ENCODE data around the gene QTRT2.

QTRT2 gene

GRCh38 chr3:114034787-114035545 is 21.6 kb upstream of the QTRT2 start:
- Histone ChIP-seq H3K27me3 (ENCODE audit: control insufficient read depth, insufficient read depth, low read length) (no peaks in the 10 kb centered on the region), H3K9me3 (ENCODE audit: control insufficient read depth, insufficient read depth, low read depth, low read length) (no peaks in the 10 kb centered on the region), H3K36me3 (ENCODE audit: control insufficient read depth, insufficient read depth, low read length) (no peaks in the 10 kb centered on the region), H3K4me1 (ENCODE audit: control insufficient read depth, insufficient read depth, low read length) (peaks cover 4% of the 10 kb centered on the region; the same call in 1 of the 2 replicates), H3K27ac (ENCODE audit: low read depth, low read length) (no peak overlapping the region), H3K4me3 (ENCODE audit: low read depth, low read length) (no peak overlapping the region), H3K9ac (ENCODE audit: low read length) (no peak overlapping the region)

GRCh38 chr3:114035896-114036295 is 20.6 kb upstream of the QTRT2 start:
- H3K9me3 ChIP-seq (ENCODE audit: control insufficient read depth, insufficient read depth, low read depth, low read length): no peaks in the 10 kb centered on the region
- no peak overlapping the region for H3K27ac ChIP-seq (ENCODE audit: low read depth, low read length)
- H3K4me3 ChIP-seq (ENCODE audit: low read depth, low read length): no peak overlapping the region
- no peak overlapping the region for H3K9ac ChIP-seq (ENCODE audit: low read length)
- H3K36me3 ChIP-seq (ENCODE audit: control insufficient read depth, insufficient read depth, low read length): no peaks in the 10 kb centered on the region
- peaks cover 4% of the 10 kb centered on the region; the same call in 1 of the 2 replicates for H3K4me1 ChIP-seq (ENCODE audit: control insufficient read depth, insufficient read depth, low read length)
- no peaks in the 10 kb centered on the region for H3K27me3 ChIP-seq (ENCODE audit: control insufficient read depth, insufficient read depth, low read length)

GRCh38 chr3:114043205-114043604 is 13.3 kb upstream of the QTRT2 start:
- Histone ChIP-seq H3K4me1 (ENCODE audit: control insufficient read depth, insufficient read depth, low read length) (no peaks in the 10 kb centered on the region), H3K9me3 (ENCODE audit: control insufficient read depth, insufficient read depth, low read depth, low read length) (no peaks in the 10 kb centered on the region), H3K27me3 (ENCODE audit: control insufficient read depth, insufficient read depth, low read length) (no peaks in the 10 kb centered on the region), H3K27ac (ENCODE audit: low read depth, low read length) (no peak overlapping the region), H3K9ac (ENCODE audit: low read length) (no peak overlapping the region), H3K4me3 (ENCODE audit: low read depth, low read length) (no peak overlapping the region), H3K36me3 (ENCODE audit: control insufficient read depth, insufficient read depth, low read length) (no peaks in the 10 kb centered on the region)

GRCh38 chr3:114052216-114052615 is 4.3 kb upstream of the QTRT2 start:
- no peaks in the 10 kb centered on the region for H3K36me3 ChIP-seq (ENCODE audit: control insufficient read depth, insufficient read depth, low read length)
- H3K27ac ChIP-seq (ENCODE audit: low read depth, low read length): no peak overlapping the region
- no peaks in the 10 kb centered on the region for H3K27me3 ChIP-seq (ENCODE audit: control insufficient read depth, insufficient read depth, low read length)
- H3K4me3 ChIP-seq (ENCODE audit: low read depth, low read length): no peak overlapping the region
- H3K9me3 ChIP-seq (ENCODE audit: control insufficient read depth, insufficient read depth, low read depth, low read length): no peaks in the 10 kb centered on the region
- no peak overlapping the region for H3K9ac ChIP-seq (ENCODE audit: low read length)
- H3K4me1 ChIP-seq (ENCODE audit: control insufficient read depth, insufficient read depth, low read length): no peaks in the 10 kb centered on the region

- Histone ChIP-seq H3K9ac (ENCODE audit: low read length) (peak overlapping the region; percentile 84), H3K36me3 (ENCODE audit: control insufficient read depth, insufficient read depth, low read length) (peaks cover 4% of the 10 kb centered on the region; the same call in 1 of the 2 replicates), H3K4me3 (ENCODE audit: low read depth, low read length) (peak overlapping the region; percentile 84), H3K27ac (ENCODE audit: low read depth, low read length) (peak overlapping the region; percentile 61; the same call in 1 of the 2 replicates), H3K9me3 (ENCODE audit: control insufficient read depth, insufficient read depth, low read depth, low read length) (no peaks in the 10 kb centered on the region), H3K4me1 (ENCODE audit: control insufficient read depth, insufficient read depth, low read length) (no peaks in the 10 kb centered on the region), H3K27me3 (ENCODE audit: control insufficient read depth, insufficient read depth, low read length) (no peaks in the 10 kb centered on the region)
These were observed 442 bp downstream of the QTRT2 start for GRCh38 chr3:114057011-114057347.

GRCh38 chr3:114058646-114059045 is 2.1 kb downstream of the QTRT2 start:
- Histone ChIP-seq H3K4me1 (ENCODE audit: control insufficient read depth, insufficient read depth, low read length) (no peaks in the 10 kb centered on the region), H3K4me3 (ENCODE audit: low read depth, low read length) (no peak overlapping the region), H3K9me3 (ENCODE audit: control insufficient read depth, insufficient read depth, low read depth, low read length) (no peaks in the 10 kb centered on the region), H3K27me3 (ENCODE audit: control insufficient read depth, insufficient read depth, low read length) (no peaks in the 10 kb centered on the region), H3K27ac (ENCODE audit: low read depth, low read length) (no peak overlapping the region), H3K36me3 (ENCODE audit: control insufficient read depth, insufficient read depth, low read length) (peaks cover 4% of the 10 kb centered on the region; the same call in 1 of the 2 replicates), H3K9ac (ENCODE audit: low read length) (no peak overlapping the region)

- Histone ChIP-seq H3K36me3 (ENCODE audit: control insufficient read depth, insufficient read depth, low read length) (peaks cover 25% of the 10 kb centered on the region; the same call in 1 of the 2 replicates), H3K4me1 (ENCODE audit: control insufficient read depth, insufficient read depth, low read length) (no peaks in the 10 kb centered on the region), H3K9ac (ENCODE audit: low read length) (no peak overlapping the region)
These were observed 4.5 kb downstream of the QTRT2 start for GRCh38 chr3:114060906-114061655.

GRCh38 chr3:114067804-114068203 is 11.3 kb downstream of the QTRT2 start:
- Histone ChIP-seq H3K36me3 (ENCODE audit: control insufficient read depth, insufficient read depth, low read length) (peaks cover 87% of the 10 kb centered on the region), H3K4me1 (ENCODE audit: control insufficient read depth, insufficient read depth, low read length) (no peaks in the 10 kb centered on the region)

More at GRCh38 chr3:114060906-114061655, 4.5 kb downstream of the QTRT2 start:
- no peaks in the 10 kb centered on the region for H3K9me3 ChIP-seq (ENCODE audit: control insufficient read depth, insufficient read depth, low read depth, low read length)
- H3K27me3 ChIP-seq (ENCODE audit: control insufficient read depth, insufficient read depth, low read length): no peaks in the 10 kb centered on the region
- no peak overlapping the region for H3K27ac ChIP-seq (ENCODE audit: low read depth, low read length)
- H3K4me3 ChIP-seq (ENCODE audit: low read depth, low read length): no peak overlapping the region

GRCh38 chr3:114068336-114068735 is 11.8 kb downstream of the QTRT2 start:
- H3K9me3 ChIP-seq (ENCODE audit: control insufficient read depth, insufficient read depth, low read depth, low read length): no peaks in the 10 kb centered on the region
- H3K27ac ChIP-seq (ENCODE audit: low read depth, low read length): no peak overlapping the region
- no peaks in the 10 kb centered on the region for H3K4me1 ChIP-seq (ENCODE audit: control insufficient read depth, insufficient read depth, low read length)
- peaks cover 92% of the 10 kb centered on the region for H3K36me3 ChIP-seq (ENCODE audit: control insufficient read depth, insufficient read depth, low read length)
- H3K27me3 ChIP-seq (ENCODE audit: control insufficient read depth, insufficient read depth, low read length): no peaks in the 10 kb centered on the region
- no peak overlapping the region for H3K4me3 ChIP-seq (ENCODE audit: low read depth, low read length)
- H3K9ac ChIP-seq (ENCODE audit: low read length): no peak overlapping the region

More at GRCh38 chr3:114067804-114068203, 11.3 kb downstream of the QTRT2 start:
- Histone ChIP-seq H3K27me3 (ENCODE audit: control insufficient read depth, insufficient read depth, low read length) (no peaks in the 10 kb centered on the region), H3K4me3 (ENCODE audit: low read depth, low read length) (no peak overlapping the region), H3K27ac (ENCODE audit: low read depth, low read length) (no peak overlapping the region), H3K9me3 (ENCODE audit: control insufficient read depth, insufficient read depth, low read depth, low read length) (no peaks in the 10 kb centered on the region), H3K9ac (ENCODE audit: low read length) (no peak overlapping the region)

GRCh38 chr3:114071786-114072185 is 15.2 kb downstream of the QTRT2 start:
- Histone ChIP-seq H3K9ac (ENCODE audit: low read length) (no peak overlapping the region), H3K27ac (ENCODE audit: low read depth, low read length) (no peak overlapping the region; the same call in 1 of the 2 replicates), H3K9me3 (ENCODE audit: control insufficient read depth, insufficient read depth, low read depth, low read length) (no peaks in the 10 kb centered on the region), H3K4me1 (ENCODE audit: control insufficient read depth, insufficient read depth, low read length) (no peaks in the 10 kb centered on the region), H3K27me3 (ENCODE audit: control insufficient read depth, insufficient read depth, low read length) (no peaks in the 10 kb centered on the region), H3K4me3 (ENCODE audit: low read depth, low read length) (no peak overlapping the region), H3K36me3 (ENCODE audit: control insufficient read depth, insufficient read depth, low read length) (peaks cover 98% of the 10 kb centered on the region)

- H3K4me1 ChIP-seq (ENCODE audit: control insufficient read depth, insufficient read depth, low read length): no peaks in the 10 kb centered on the region
- H3K36me3 ChIP-seq (ENCODE audit: control insufficient read depth, insufficient read depth, low read length): peaks cover 97% of the 10 kb centered on the region
- no peak overlapping the region for H3K9ac ChIP-seq (ENCODE audit: low read length)
- H3K27ac ChIP-seq (ENCODE audit: low read depth, low read length): no peak overlapping the region
- no peak overlapping the region for H3K4me3 ChIP-seq (ENCODE audit: low read depth, low read length)
- H3K27me3 ChIP-seq (ENCODE audit: control insufficient read depth, insufficient read depth, low read length): no peaks in the 10 kb centered on the region
- H3K9me3 ChIP-seq (ENCODE audit: control insufficient read depth, insufficient read depth, low read depth, low read length): no peaks in the 10 kb centered on the region
These were observed 20.2 kb downstream of the QTRT2 start for GRCh38 chr3:114076711-114077110.
